Lower leg skin (tissue), 3 donors: ENCODE measurements around the gene HYAL1.

Experiments used
- CTCF ChIP-seq, 3 donors: fragments of 450-650 bp; IDR thresholded peaks; one replicate each; pipeline ENCODE4 v1.5.1; 2016; ENCODE audit warnings: antibody characterized with exemption in 3 of 3, mild to moderate bottlenecking in 3 of 3, moderate library complexity in 2 of 3
- POLR2A ChIP-seq, 2 donors: fragments of 450-650 bp; IDR thresholded peaks; one replicate each; pipeline ENCODE4 v1.6.1; 2016 to 2017; ENCODE audit warnings: antibody characterized with exemption in 2 of 2, mild to moderate bottlenecking in 1 of 2, moderate library complexity in 1 of 2

- TF ChIP-seq CTCF (IDR thresholded peaks at IDR 0.05) (no peak), POLR2A (IDR thresholded peaks at IDR 0.05) (no peak)
These were observed 36.2 kb upstream of the HYAL1 start for GRCh38 chr3:50339485-50340146.
